ENCODE data around the gene SRI.
"Not testable (repeated sequence)": the region's sequence is repeated elsewhere in the genome, so short reads cannot be mapped to it uniquely, and the experiment has no call there.

Gene SRI

GRCh38 chr7:88172842-88173241, 47.0 kb downstream of the SRI start:
- no peak for DNase-seq

- DNase-seq, result no peak
Measured at GRCh38 chr7:88169717-88170320, 50.0 kb downstream of the SRI start.

GRCh38 chr7:88167721-88168120, 52.1 kb downstream of the SRI start:
- no peak for DNase-seq

- no peak for DNase-seq
Measured at GRCh38 chr7:88167223-88167622, 52.6 kb downstream of the SRI start.

GRCh38 chr7:88165697-88166096, 54.1 kb downstream of the SRI start:
- DNase-seq, result no peak

GRCh38 chr7:88159741-88160140, 60.1 kb downstream of the SRI start:
- not testable (repeated sequence) for DNase-seq

- no peak for DNase-seq
Measured at GRCh38 chr7:88156356-88156755, 63.5 kb downstream of the SRI start.

GRCh38 chr7:88155756-88156155, 64.1 kb downstream of the SRI start:
- no peak for DNase-seq
